WTC11 (cell line): ENCODE measurements around the gene TXNRD1. TPM values are rescaled to one million over a fixed set of nuclear protein-coding genes. Genes with fewer than 3 reads are reported as not detected.

Source experiments
- ATAC-seq: fragments of 200-7000 bp; cut with Tn5 transposase; 2 replicates; pipeline ENCODE4 v1.10.0; 2021; ENCODE audit warnings: mild to moderate bottlenecking, moderate library complexity
- CTCF ChIA-PET: fragments of 300-600 bp; sonication (Branson Sonifier 250); formaldehyde crosslinking; loops from one replicate; lab custom pipeline; 2021; ENCODE audit warnings: antibody characterized with exemption; lab: Charles Lee
- POLR2A ChIA-PET: fragments of 350-600 bp; sonication (Branson Sonifier 250); formaldehyde crosslinking; loops from one replicate; lab custom pipeline; 2021; ENCODE audit warnings: antibody characterized with exemption; lab: Charles Lee
- DNase-seq: peaks from one replicate; pipeline ENCODE4 v3.0.0; 2021; ENCODE audit warnings: low spot score
- H3K27ac Mint-ChIP-seq: 2 replicates; pipeline ENCODE4 v1.8.0; 2021; ENCODE audit warnings: mixed read lengths
- H3K27me3 Mint-ChIP-seq: 2 replicates; pipeline ENCODE4 v1.8.0; 2021; ENCODE audit warnings: low read depth, mild to moderate bottlenecking, moderate library complexity, mixed read lengths
- H3K36me3 Mint-ChIP-seq: 2 replicates; pipeline ENCODE4 v1.8.0; 2021; ENCODE audit warnings: mixed read lengths
- H3K4me1 Mint-ChIP-seq: 2 replicates; pipeline ENCODE4 v1.8.0; 2022; ENCODE audit warnings: mixed read lengths
- H3K4me3 Mint-ChIP-seq: 2 replicates; pipeline ENCODE4 v1.8.0; 2021; ENCODE audit warnings: mild to moderate bottlenecking, moderate library complexity, mixed read lengths
- H3K9me3 Mint-ChIP-seq: 2 replicates; pipeline ENCODE4 v1.8.0; 2021; ENCODE audit warnings: mixed read lengths
- AFF4 ChIP-seq: sonication (generic); formaldehyde crosslinking; IDR thresholded peaks from 2 replicates; pipeline ENCODE4 v1.8.1; 2023; ENCODE audit warnings: mild to moderate bottlenecking, missing genetic modification reagents, borderline replicate concordance
- ATF1 ChIP-seq: sonication (generic); formaldehyde crosslinking; IDR thresholded peaks from 2 replicates; pipeline ENCODE4 v1.8.1; 2023; ENCODE audit warnings: mild to moderate bottlenecking, moderate library complexity, missing genetic modification reagents
- CDX4 ChIP-seq: fragments of 250-450 bp; sonication (Bioruptor Pico); IDR thresholded peaks from 2 replicates; pipeline ENCODE4 v1.9.0; 2021; ENCODE audit warnings: moderate library complexity, mild to moderate bottlenecking, inconsistent platforms, borderline replicate concordance
- CTCF ChIP-seq: fragments of 200-600 bp; IDR thresholded peaks from 2 replicates; pipeline ENCODE4 v1.8.0; 2022; ENCODE audit warnings: antibody characterized with exemption
- ESRRA ChIP-seq: sonication (generic); formaldehyde crosslinking; IDR thresholded peaks from 2 replicates; pipeline ENCODE4 v1.8.1; 2022; ENCODE audit warnings: mild to moderate bottlenecking, missing genetic modification reagents, borderline replicate concordance
- FOXJ3 ChIP-seq: sonication (generic); formaldehyde crosslinking; IDR thresholded peaks from 2 replicates; pipeline ENCODE4 v1.9.0; 2021; ENCODE audit warnings: missing genetic modification reagents, mild to moderate bottlenecking, borderline replicate concordance
- GRHL2 ChIP-seq: fragments of 250-450 bp; sonication (Bioruptor Pico); IDR thresholded peaks from 2 replicates; pipeline ENCODE4 v1.8.0; 2022; ENCODE audit warnings: mild to moderate bottlenecking, moderate library complexity; ENCODE audit not compliant: insufficient replicate concordance, severe bottlenecking
- HMGA2 ChIP-seq: fragments of 250-450 bp; sonication (Bioruptor Pico); IDR thresholded peaks from 2 replicates; pipeline ENCODE4 v1.4.0; 2021; ENCODE audit warnings: mild to moderate bottlenecking, moderate library complexity
- HMGXB4 ChIP-seq: sonication (generic); formaldehyde crosslinking; IDR thresholded peaks from 2 replicates; pipeline ENCODE4 v1.8.1; 2023; ENCODE audit warnings: mild to moderate bottlenecking, moderate library complexity, missing genetic modification reagents
- MAX ChIP-seq: sonication (generic); formaldehyde crosslinking; IDR thresholded peaks from 2 replicates; pipeline ENCODE4 v1.8.0; 2022; ENCODE audit warnings: mild to moderate bottlenecking, missing genetic modification reagents
- OVOL2 ChIP-seq: fragments of 250-450 bp; sonication (Bioruptor Pico); IDR thresholded peaks from 2 replicates; pipeline ENCODE4 v1.9.0; 2021; ENCODE audit warnings: mild to moderate bottlenecking, borderline replicate concordance
- PREB ChIP-seq: sonication (generic); formaldehyde crosslinking; IDR thresholded peaks from 2 replicates; pipeline ENCODE4 v1.8.1; 2022; ENCODE audit warnings: mild to moderate bottlenecking, missing genetic modification reagents, moderate library complexity, borderline replicate concordance
- SOX15 ChIP-seq: fragments of 250-450 bp; sonication (Bioruptor Pico); IDR thresholded peaks from 2 replicates; pipeline ENCODE4 v1.9.0; 2021; ENCODE audit warnings: mild to moderate bottlenecking
- ZNF121 ChIP-seq: sonication (generic); formaldehyde crosslinking; IDR thresholded peaks from 2 replicates; pipeline ENCODE4 v1.8.0; 2023; ENCODE audit warnings: missing genetic modification reagents
- ZNF396 ChIP-seq: fragments of 250-450 bp; sonication (Bioruptor Pico); IDR thresholded peaks from 2 replicates; pipeline ENCODE4 v1.8.0; 2021; ENCODE audit warnings: mild to moderate bottlenecking, moderate library complexity, borderline replicate concordance
- ZNF416 ChIP-seq: fragments of 250-450 bp; sonication (Bioruptor Pico); IDR thresholded peaks from 2 replicates; pipeline ENCODE4 v1.9.0; 2021; ENCODE audit warnings: mild to moderate bottlenecking, inconsistent platforms
- ZSCAN18 ChIP-seq: fragments of 250-450 bp; sonication (Bioruptor Pico); IDR thresholded peaks from 2 replicates; pipeline ENCODE4 v2.1.2; 2022; ENCODE audit warnings: mild to moderate bottlenecking, moderate library complexity
- total RNA-seq: library from RNA; stranded (reverse); gene quantifications from 3 replicates; pipeline ENCODE4 v1.2.3, GENCODE V29; 2021

TXNRD1 gene
- total RNA-seq, 1 experiment from 2014 or later = 113 TPM

- Mint-ChIP-seq H3K27ac (no peak overlapping the region), H3K9me3 (peaks cover 5% of the 10 kb centered on the region; the same call in 1 of the 2 replicates), H3K36me3 (no peaks in the 10 kb centered on the region), H3K4me1 (peaks cover 14% of the 10 kb centered on the region), H3K4me3 (no peak overlapping the region), H3K27me3 (no peaks in the 10 kb centered on the region)
- ChIA-PET CTCF (interaction anchor here (0.8 kb wide), 1 partner anchor 708 kb away, joined by 3 read pairs; the partner anchor contains the start of gene SLC41A2), POLR2A (no interaction called here)
- no peak for ATAC-seq
- TF ChIP-seq CDX4 (CRISPR knock-in tag) = no peak
- no peak for TF ChIP-seq CTCF
- no peak for TF ChIP-seq FOXJ3
- TF ChIP-seq ZNF396 (CRISPR knock-in tag) = no peak
- no peak for TF ChIP-seq GRHL2 (CRISPR knock-in tag)
- no peak for TF ChIP-seq ESRRA (CRISPR knock-in tag)
- TF ChIP-seq MAX (CRISPR knock-in tag) = no peak
- TF ChIP-seq ATF1 (CRISPR knock-in tag) = no peak
- TF ChIP-seq ZNF416 = no peak
- no peak for TF ChIP-seq HMGXB4
- no peak for TF ChIP-seq SOX15 (CRISPR knock-in tag)
- DNase-seq = no peak
These were observed 35.0 kb downstream of the TXNRD1 start for GRCh38 chr12:104250366-104251125.

GRCh38 chr12:104257913-104258472 lies 42.4 kb downstream of the TXNRD1 start:
- H3K9me3 Mint-ChIP-seq = no peaks in the 10 kb centered on the region
- ChIA-PET CTCF (no interaction called here), POLR2A (no interaction called here)
- H3K36me3 Mint-ChIP-seq = no peaks in the 10 kb centered on the region
- H3K4me3 Mint-ChIP-seq = no peak overlapping the region
- H3K27ac Mint-ChIP-seq = no peak overlapping the region
- no peak for DNase-seq
- 0 out of 2 replicates have a peak, but pooled peaks cover 2% of the 10 kb centered on the region for H3K4me1 Mint-ChIP-seq
- no peak for TF ChIP-seq FOXJ3
- no peak for TF ChIP-seq HMGA2 (CRISPR knock-in tag)
- no peak for TF ChIP-seq AFF4 (CRISPR knock-in tag)
- TF ChIP-seq PREB (CRISPR knock-in tag) = no peak
- no peak for TF ChIP-seq OVOL2
- no peak for TF ChIP-seq ZSCAN18
- TF ChIP-seq ZNF121 (CRISPR knock-in tag) = no peak
- no peak for TF ChIP-seq ESRRA (CRISPR knock-in tag)
- no peak for TF ChIP-seq CDX4 (CRISPR knock-in tag)
- ATAC-seq = no peak
- H3K27me3 Mint-ChIP-seq = no peaks in the 10 kb centered on the region
